Fibroblast of pulmonary artery (primary cell): ENCODE data around the gene BLOC1S3.

Source experiments
- DNase-seq: peaks from one replicate; pipeline ENCODE4 v3.0.0-alpha.2; 2010; ENCODE audit warnings: low read depth
- H3K4me3 ChIP-seq: replicated peaks from 2 replicates; pipeline ENCODE4 v1.5.1; 2011; ENCODE audit warnings: low read depth, mild to moderate bottlenecking, control low read depth, low read length, moderate library complexity
- TF ChIP-seq, protein P1 (sequence below): IDR thresholded peaks from 2 replicates; pipeline ENCODE4 v1.5.1; 2011; ENCODE audit warnings: mild to moderate bottlenecking, control low read depth, low read length, inconsistent platforms; ENCODE audit errors: missing control alignments

The BLOC1S3 gene

DNA sequence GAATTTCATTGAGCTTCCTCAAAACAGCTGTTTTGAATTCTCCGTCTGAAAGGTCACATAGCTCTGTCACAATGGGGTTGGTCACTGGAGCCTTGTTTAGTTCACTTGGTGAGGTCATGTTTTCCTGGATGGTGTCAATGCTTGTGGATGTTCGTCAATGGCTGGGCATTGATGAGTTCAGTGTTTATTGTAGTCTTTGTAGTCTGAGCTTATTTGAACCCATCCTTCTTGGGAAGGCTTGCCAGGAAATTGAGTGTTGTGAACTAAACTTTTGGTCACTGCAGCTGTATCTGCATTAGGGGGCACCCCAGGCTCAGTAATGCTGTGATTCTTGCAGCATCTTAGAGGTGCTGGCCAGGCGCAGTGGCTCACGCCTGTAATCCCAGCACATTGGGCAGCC lies 22.0 kb downstream of the BLOC1S3 start:
- TF ChIP-seq, protein P1, sequence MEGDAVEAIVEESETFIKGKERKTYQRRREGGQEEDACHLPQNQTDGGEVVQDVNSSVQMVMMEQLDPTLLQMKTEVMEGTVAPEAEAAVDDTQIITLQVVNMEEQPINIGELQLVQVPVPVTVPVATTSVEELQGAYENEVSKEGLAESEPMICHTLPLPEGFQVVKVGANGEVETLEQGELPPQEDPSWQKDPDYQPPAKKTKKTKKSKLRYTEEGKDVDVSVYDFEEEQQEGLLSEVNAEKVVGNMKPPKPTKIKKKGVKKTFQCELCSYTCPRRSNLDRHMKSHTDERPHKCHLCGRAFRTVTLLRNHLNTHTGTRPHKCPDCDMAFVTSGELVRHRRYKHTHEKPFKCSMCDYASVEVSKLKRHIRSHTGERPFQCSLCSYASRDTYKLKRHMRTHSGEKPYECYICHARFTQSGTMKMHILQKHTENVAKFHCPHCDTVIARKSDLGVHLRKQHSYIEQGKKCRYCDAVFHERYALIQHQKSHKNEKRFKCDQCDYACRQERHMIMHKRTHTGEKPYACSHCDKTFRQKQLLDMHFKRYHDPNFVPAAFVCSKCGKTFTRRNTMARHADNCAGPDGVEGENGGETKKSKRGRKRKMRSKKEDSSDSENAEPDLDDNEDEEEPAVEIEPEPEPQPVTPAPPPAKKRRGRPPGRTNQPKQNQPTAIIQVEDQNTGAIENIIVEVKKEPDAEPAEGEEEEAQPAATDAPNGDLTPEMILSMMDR, result peak; percentile 34
- H3K4me3 ChIP-seq, result no peak overlapping the region
- DNase-seq, result peak; percentile 64

DNA sequence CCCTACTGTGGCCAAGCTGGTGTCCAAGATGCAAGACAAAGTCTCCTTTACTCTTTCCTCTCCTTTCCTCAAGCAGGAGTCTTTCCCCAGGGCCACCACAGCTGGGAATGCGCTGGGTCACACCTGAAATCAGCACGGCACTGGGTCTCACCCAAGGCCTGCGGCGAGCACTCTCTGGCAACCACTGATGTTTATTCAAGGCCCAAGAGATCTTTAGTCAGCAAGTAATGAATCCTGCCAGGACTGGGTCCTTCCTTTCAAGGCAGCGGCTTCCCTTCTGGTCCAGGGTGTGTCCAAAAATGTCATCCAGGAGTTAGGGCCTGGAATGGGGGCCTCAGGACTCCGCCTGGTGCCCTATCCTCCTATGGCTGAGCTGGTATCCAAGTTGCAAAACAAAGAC lies 24.1 kb downstream of the BLOC1S3 start:
- TF ChIP-seq, protein P1, result no peak
- no peak for DNase-seq
- H3K4me3 ChIP-seq, result no peak overlapping the region

DNA sequence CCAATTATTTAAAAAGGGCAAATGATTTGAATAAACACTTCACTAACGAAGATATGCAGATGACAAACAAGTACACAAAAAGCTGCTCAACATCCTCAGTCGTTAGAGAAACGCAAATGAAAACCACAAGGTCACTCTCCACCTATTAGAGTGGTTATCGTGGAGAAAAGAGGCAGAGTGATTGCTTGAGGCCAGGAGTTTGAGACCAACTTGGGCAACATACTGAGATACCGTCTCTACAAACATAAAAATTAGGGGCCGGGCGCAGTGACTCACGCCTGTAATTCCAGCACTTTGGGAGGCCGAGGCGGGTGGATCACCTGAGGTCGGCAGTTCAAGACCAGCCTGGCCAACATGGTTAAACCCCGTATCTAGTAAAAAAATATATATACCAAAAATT lies 27.2 kb downstream of the BLOC1S3 start:
- no peak for DNase-seq
- TF ChIP-seq, protein P1, result no peak
- H3K4me3 ChIP-seq, result no peak overlapping the region

DNA sequence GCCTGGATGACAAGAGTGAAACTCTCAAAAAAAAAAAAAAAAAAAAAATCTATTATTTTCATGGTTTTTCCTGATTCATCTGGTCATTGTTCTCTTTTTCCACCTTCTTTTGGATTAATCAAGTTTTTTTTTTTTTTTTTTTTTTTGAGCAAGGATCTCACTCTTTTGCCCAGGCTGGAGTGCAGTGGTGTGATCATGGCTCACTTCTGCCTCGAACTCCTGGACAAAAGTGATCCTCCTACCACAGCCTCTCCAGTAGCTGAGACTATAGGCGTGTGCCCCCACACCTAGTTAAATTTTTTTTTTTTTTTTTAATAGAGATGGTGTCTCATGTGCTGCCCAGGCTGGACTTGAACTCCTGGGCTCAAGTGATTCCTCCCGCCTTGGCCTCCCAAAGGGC lies 27.7 kb downstream of the BLOC1S3 start:
- H3K4me3 ChIP-seq, result no peak overlapping the region
- DNase-seq, result no peak
- TF ChIP-seq, protein P1, result no peak

DNA sequence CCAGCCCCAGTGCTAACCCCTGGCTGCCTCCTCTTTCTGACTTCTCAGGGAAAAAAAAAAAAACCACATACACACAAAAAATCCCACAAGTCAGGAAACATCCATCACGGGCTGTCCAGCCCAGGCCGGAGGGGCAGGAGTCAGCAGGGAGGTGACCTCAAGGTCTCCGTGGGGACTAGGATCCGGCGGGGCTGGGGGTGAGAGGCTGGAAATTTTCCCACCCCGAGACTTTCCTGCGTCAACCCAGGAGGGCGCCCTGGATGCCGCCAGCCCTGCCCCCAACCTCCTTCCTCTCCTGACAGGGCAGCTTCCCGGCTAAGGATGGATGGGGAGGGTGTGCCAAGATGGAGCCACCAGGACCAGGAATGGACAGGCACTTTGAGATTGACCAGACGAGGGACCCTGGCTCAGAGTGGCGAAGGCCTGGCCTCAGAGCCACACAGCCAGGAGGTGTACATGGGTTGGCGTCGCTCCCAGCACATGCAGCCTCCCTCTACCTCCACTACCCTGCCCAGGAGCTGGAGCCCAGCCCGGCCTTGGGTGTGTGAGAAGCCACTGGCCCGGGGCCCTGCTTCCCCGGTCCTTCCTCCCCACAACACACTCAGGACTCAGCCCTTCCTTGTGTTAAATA lies 33.3 kb downstream of the BLOC1S3 start:
- H3K4me3 ChIP-seq, result no peak overlapping the region
- TF ChIP-seq, protein P1, result no peak
- peak; percentile 9 for DNase-seq

DNA sequence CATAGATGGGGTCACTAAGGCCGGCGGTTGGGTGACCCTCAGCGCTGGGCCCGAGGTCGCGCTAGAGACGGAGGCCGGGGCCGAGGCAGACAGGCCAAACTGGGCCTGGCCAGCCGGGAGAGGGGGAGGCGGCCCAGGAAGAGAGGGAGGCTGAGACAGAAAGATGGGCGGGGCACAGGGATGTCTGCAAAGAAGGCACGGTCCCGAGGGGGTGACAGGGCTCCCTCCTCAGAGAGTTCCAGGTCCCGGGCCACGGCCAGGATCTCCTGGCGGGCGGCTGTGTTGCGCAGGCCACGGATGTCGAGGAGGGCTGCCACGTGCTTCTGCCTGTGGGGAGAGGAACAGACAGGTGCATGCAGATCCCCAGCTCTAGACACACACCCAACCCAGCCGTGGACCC lies 34.4 kb downstream of the BLOC1S3 start:
- no peak for DNase-seq
- H3K4me3 ChIP-seq, result no peak overlapping the region

More for the DNA sequence above, 34.4 kb downstream of the BLOC1S3 start:
- TF ChIP-seq, protein P1, result no peak
